Measurements from ENCODE around the gene KIAA0513.

KIAA0513 gene

GRCh38 chr16:85134076-85134788 is 106.6 kb downstream of the KIAA0513 start:
- DNase-seq (ENCODE audit: extremely low read depth, low read depth), result no peak
- no peak for TF ChIP-seq CTCF (IDR thresholded peaks at IDR 0.05; ENCODE audit: low read depth, low read length)

- no peak for TF ChIP-seq CTCF (IDR thresholded peaks at IDR 0.05; ENCODE audit: low read depth, low read length)
- no peak for DNase-seq (ENCODE audit: extremely low read depth, low read depth)
These were observed 107.2 kb downstream of the KIAA0513 start for GRCh38 chr16:85134789-85135142.

GRCh38 chr16:85136213-85136701 is 108.7 kb downstream of the KIAA0513 start:
- no peak for DNase-seq (ENCODE audit: extremely low read depth, low read depth)
- no peak for TF ChIP-seq CTCF (IDR thresholded peaks at IDR 0.05; ENCODE audit: low read depth, low read length)

- no peak for DNase-seq (ENCODE audit: extremely low read depth, low read depth)
- no peak for TF ChIP-seq CTCF (IDR thresholded peaks at IDR 0.05; ENCODE audit: low read depth, low read length)
These were observed 109.2 kb downstream of the KIAA0513 start for GRCh38 chr16:85136702-85137322.

GRCh38 chr16:85137323-85138072 is 109.9 kb downstream of the KIAA0513 start:
- DNase-seq (ENCODE audit: extremely low read depth, low read depth), result peak; percentile 88
- TF ChIP-seq CTCF (IDR thresholded peaks at IDR 0.05; ENCODE audit: low read depth, low read length), result no peak

- DNase-seq (ENCODE audit: extremely low read depth, low read depth), result no peak
- no peak for TF ChIP-seq CTCF (IDR thresholded peaks at IDR 0.05; ENCODE audit: low read depth, low read length)
These were observed 110.7 kb downstream of the KIAA0513 start for GRCh38 chr16:85138073-85138824.

Data from AG09319 (cell line).